ENCODE measurements around the gene PJVK. TPM values are rescaled to one million over a fixed set of nuclear protein-coding genes. Genes with fewer than 3 reads are reported as not detected.

The PJVK gene
- total and polyA plus RNA-seq, 9 of the 15 experiments (the other 6 are each of a cell fraction or from before 2014, with no cell fraction given): 0.11 to 1.5 (median 0.73) TPM

DNA sequence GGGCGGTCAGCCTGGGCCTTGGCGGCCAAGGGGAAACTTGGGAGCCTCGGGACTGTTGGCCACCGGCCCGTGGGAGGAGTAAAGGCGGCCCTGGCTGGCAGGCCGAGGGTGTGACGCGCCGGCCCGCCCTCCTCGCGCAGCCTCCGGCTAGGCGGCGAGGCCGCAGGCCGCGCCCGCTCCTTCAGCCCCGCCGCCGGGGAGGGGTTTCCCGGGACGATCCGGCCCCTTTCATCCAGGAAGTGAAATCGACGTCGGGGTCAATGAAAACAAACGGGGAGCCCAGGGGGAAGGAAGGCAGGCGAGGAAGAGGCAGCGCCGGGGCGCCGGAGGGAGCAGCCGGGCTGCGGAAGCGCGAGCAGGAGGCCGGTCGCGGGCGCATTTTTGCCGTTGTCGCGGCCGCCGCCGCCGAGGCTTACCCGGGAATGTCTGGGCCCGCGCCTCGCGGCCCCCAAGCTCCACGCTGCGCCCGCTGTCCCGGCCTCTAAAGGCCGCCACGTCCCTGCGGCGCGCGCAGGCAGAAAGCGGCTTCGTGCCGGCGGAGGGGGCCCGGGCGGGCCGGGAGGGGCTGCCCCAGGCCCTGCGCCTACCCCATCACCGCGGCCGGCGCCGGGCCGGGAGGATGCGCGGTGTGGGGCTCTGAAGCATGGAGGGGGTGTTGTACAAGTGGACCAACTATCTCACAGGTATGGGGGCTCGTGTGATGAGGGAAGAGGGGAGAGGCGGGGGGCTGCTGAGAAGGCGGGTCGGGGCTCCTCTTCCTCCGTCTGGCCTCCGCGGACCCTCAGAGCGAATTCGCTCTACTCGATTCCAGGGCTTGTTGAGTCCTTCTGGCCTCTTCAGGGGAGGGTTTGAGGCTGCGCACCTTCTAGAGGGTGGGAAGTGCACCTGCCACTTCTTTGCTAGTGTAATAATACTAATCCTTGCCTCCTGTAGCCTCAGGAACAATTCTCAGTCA lies 29.3 kb downstream of the PJVK start, which contains the start of gene PLEKHA3 (continued):
- TF ChIP-seq RAD21 (CRISPR knock-in tag; conservative IDR thresholded peaks at IDR 0.05 in 1 of 2, IDR thresholded peaks at IDR 0.05 in 1 of 2) (no peak), ARID2 (IDR thresholded peaks at IDR 0.05) (no peak), E2F5 (CRISPR knock-in tag; IDR thresholded peaks at IDR 0.05) (0 out of 2 replicates have a peak, but pooled peaks have one; percentile 62), SIN3B (IDR thresholded peaks at IDR 0.05; ENCODE audit: low read depth) (peak; percentile 37; the same call in 1 of the 2 replicates), TBP (optimal IDR thresholded peaks at IDR 0.05; ENCODE audit: low read depth, low read length) (peak; percentile 49), IRF2 (CRISPR knock-in tag; IDR thresholded peaks at IDR 0.05) (no peak), ARNT (IDR thresholded peaks at IDR 0.05) (no peak), POLR2B (IDR thresholded peaks at IDR 0.05; ENCODE audit: low read depth, partially characterized antibody) (peak; percentile 60), POLR2A (conservative IDR thresholded peaks at IDR 0.05) (peak; percentile 81), ZFX (CRISPR knock-in tag; IDR thresholded peaks at IDR 0.05) (peak; percentile 97), SMAD3 (CRISPR knock-in tag; conservative IDR thresholded peaks at IDR 0.05) (no peak), AFF4 (CRISPR knock-in tag; IDR thresholded peaks at IDR 0.05) (no peak), ETV1 (tag; conservative IDR thresholded peaks at IDR 0.05; ENCODE audit: low read depth) (0 out of 2 replicates have a peak, but pooled peaks have one; percentile 13), SAFB (IDR thresholded peaks at IDR 0.05; ENCODE audit: borderline replicate concordance, low read depth, low read length) (no peak), STAT5B (CRISPR knock-in tag; IDR thresholded peaks at IDR 0.05) (no peak), MTA3 (IDR thresholded peaks at IDR 0.05; ENCODE audit: borderline replicate concordance) (0 out of 2 replicates have a peak, but pooled peaks have one; percentile 75), MEF2A (IDR thresholded peaks at IDR 0.05; ENCODE audit: control insufficient read depth, low read depth, low read length) (no peak), CXXC5 (CRISPR knock-in tag; IDR thresholded peaks at IDR 0.05) (peak; percentile 97), SIN3A (IDR thresholded peaks at IDR 0.05; ENCODE audit: borderline replicate concordance in 2 of 2, control insufficient read depth in 1 of 2, low read depth in 2 of 2, low read length in 2 of 2) (peak; percentile 51 to 53; a peak in 2 of 4 replicates), XRCC3 (IDR thresholded peaks at IDR 0.05) (no peak), HDAC2 (IDR thresholded peaks at IDR 0.05) (no peak)

All from K562 (cell line).